Measurements from ENCODE around the gene ACAA2. TPM values are rescaled to one million over a fixed set of nuclear protein-coding genes. Genes with fewer than 3 reads are reported as not detected.

The ACAA2 gene
- total and polyA plus RNA-seq, 10 of the 15 experiments (the other 5 are each of a cell fraction or from before 2014, with no cell fraction given), result 43.1 to 134 (median 64.6) TPM

DNA sequence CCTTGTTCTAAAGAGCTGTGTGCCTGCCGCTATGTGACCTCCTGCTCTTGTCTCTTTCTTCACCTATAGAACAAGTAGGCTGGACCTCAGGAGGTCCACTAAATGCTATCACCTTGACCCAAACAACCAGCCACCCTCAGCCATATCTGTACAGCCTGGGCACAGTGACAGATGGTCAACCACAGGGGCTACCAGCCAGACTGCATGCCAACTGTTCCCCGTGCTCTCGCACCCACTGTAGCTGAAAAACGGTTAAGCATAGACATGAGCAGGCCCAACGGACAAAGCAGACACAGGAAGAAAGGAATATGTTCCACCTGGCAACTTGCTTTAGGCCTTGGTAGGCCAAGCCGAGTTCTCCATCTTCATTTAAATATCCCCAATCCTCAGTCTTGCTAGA is 43.2 kb upstream of the ACAA2 start (continued):
- no peak for TF ChIP-seq ZZZ3 (IDR thresholded peaks at IDR 0.05; ENCODE audit: control insufficient read depth, insufficient read length, low read depth)
- no peak for TF ChIP-seq IRF4 (IDR thresholded peaks at IDR 0.05; ENCODE audit: low read depth, low read length)
- no peak for TF ChIP-seq TCF12 (IDR thresholded peaks at IDR 0.05; ENCODE audit: low read depth, low read length)

DNA sequence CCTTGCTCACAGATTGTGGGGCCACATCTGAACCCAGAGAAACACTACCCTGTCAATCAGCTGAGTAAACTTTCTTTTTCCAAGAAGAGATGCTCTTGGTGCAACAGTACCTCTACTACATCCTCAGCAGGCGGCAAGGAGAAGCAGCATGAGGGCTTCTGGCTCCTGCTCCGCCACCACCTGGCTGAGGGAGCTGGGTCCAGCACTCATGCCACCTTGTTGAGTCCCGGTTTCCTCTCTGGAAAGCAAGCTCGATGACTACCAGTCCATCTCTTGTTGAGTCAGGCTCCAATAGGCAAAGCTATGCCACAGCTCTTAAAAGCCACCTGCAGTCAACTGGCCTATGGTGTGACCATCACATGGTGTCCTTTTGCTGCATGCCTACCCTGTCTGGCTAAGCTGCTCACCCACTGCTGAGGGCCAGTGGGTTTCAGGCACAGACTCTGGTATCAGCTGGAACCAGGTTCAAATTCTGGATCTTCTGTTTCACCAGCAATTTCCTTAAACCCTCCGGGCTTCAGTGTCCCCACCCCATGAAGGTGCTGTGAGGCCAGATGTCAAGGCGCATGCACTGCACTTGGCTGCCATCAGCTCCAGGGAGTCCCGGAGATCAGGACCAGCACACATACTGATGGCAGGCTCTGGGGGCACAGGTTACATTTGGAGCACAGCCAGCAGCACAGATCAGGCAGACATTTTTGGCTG is 42.5 kb upstream of the ACAA2 start:
- FAIRE-seq, result no peak
- RAD21 ChIA-PET (ENCODE audit: unreplicated experiment), result interaction anchor here (0.8 to 1.4 kb wide), 3 partner anchors 36 to 573 kb away, joined by 3 to 5 read pairs (median 4); no protein-coding TSS in a partner anchor
- no peak overlapping the region for H3K4me2 ChIP-seq (ENCODE audit: control insufficient read depth, insufficient read depth)
- no peak overlapping the region for H3K4me3 ChIP-seq
- intact Hi-C loops (cut with micrococcal nuclease; ENCODE audit: unreplicated experiment), result loop anchor here (5.0 kb wide), 2 partner anchors 69 to 1179 kb away; no protein-coding TSS in a partner anchor
- BruUV-seq (replicated peaks), result no TSS peak
- CTCF ChIA-PET, result interaction anchor here (1.2 to 10.0 kb wide), 4 partner anchors 9 to 406 kb away, joined by 3 to 177 read pairs (median 4); no protein-coding TSS in a partner anchor
- no peak for TF ChIP-seq RCOR1 (conservative IDR thresholded peaks at IDR 0.05; ENCODE audit: low read depth, low read length)
- TF ChIP-seq KAT2A (conservative IDR thresholded peaks at IDR 0.05; ENCODE audit: control insufficient read depth, low read depth, low read length), result no peak
- TF ChIP-seq BMI1 (IDR thresholded peaks at IDR 0.05; ENCODE audit: borderline replicate concordance), result no peak
- TF ChIP-seq, protein P1, sequence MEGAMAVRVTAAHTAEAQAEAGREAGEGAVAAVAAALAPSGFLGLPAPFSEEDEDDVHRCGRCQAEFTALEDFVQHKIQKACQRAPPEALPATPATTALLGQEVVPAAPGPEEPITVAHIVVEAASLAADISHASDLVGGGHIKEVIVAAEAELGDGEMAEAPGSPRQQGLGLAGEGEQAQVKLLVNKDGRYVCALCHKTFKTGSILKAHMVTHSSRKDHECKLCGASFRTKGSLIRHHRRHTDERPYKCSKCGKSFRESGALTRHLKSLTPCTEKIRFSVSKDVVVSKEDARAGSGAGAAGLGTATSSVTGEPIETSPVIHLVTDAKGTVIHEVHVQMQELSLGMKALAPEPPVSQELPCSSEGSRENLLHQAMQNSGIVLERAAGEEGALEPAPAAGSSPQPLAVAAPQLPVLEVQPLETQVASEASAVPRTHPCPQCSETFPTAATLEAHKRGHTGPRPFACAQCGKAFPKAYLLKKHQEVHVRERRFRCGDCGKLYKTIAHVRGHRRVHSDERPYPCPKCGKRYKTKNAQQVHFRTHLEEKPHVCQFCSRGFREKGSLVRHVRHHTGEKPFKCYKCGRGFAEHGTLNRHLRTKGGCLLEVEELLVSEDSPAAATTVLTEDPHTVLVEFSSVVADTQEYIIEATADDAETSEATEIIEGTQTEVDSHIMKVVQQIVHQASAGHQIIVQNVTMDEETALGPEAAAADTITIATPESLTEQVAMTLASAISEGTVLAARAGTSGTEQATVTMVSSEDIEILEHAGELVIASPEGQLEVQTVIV (IDR thresholded peaks at IDR 0.05; ENCODE audit: borderline replicate concordance, partially characterized antibody), result no peak
- TF ChIP-seq EP300 (IDR thresholded peaks at IDR 0.05; ENCODE audit: borderline replicate concordance in 1 of 2, control insufficient read depth in 1 of 2, low read depth in 2 of 2, low read length in 2 of 2), result no peak
- TF ChIP-seq RB1 (IDR thresholded peaks at IDR 0.05; ENCODE audit: borderline replicate concordance), result no peak
- no peak for TF ChIP-seq LARP7 (IDR thresholded peaks at IDR 0.05)
- TF ChIP-seq NFIC (IDR thresholded peaks at IDR 0.05; ENCODE audit: low read depth, low read length), result no peak
- TF ChIP-seq TCF12 (IDR thresholded peaks at IDR 0.05; ENCODE audit: low read depth, low read length), result no peak
- TF ChIP-seq, protein P2, sequence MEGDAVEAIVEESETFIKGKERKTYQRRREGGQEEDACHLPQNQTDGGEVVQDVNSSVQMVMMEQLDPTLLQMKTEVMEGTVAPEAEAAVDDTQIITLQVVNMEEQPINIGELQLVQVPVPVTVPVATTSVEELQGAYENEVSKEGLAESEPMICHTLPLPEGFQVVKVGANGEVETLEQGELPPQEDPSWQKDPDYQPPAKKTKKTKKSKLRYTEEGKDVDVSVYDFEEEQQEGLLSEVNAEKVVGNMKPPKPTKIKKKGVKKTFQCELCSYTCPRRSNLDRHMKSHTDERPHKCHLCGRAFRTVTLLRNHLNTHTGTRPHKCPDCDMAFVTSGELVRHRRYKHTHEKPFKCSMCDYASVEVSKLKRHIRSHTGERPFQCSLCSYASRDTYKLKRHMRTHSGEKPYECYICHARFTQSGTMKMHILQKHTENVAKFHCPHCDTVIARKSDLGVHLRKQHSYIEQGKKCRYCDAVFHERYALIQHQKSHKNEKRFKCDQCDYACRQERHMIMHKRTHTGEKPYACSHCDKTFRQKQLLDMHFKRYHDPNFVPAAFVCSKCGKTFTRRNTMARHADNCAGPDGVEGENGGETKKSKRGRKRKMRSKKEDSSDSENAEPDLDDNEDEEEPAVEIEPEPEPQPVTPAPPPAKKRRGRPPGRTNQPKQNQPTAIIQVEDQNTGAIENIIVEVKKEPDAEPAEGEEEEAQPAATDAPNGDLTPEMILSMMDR (IDR thresholded peaks at IDR 0.05 in 2 of 3, conservative IDR thresholded peaks at IDR 0.05 in 1 of 3; ENCODE audit: control insufficient read depth in 2 of 3, extremely low read depth in 1 of 3, insufficient read depth in 1 of 3, low read depth in 3 of 3, low read length in 3 of 3), result no peak
- no peak for TF ChIP-seq NFXL1 (IDR thresholded peaks at IDR 0.05; ENCODE audit: borderline replicate concordance)
- TF ChIP-seq CBFB (IDR thresholded peaks at IDR 0.05; ENCODE audit: low read depth), result no peak
- no peak for TF ChIP-seq ZNF384 (IDR thresholded peaks at IDR 0.05; ENCODE audit: borderline replicate concordance, low read depth, low read length)
- H3K27ac ChIP-seq (ENCODE audit: control insufficient read depth, insufficient read depth), result no peak overlapping the region
- SMC1A ChIA-PET (ENCODE audit: uncharacterized antibody, unreplicated experiment), result interaction anchor here (0.9 to 8.7 kb wide), 3 partner anchors 44 to 346 kb away, joined by 3 to 63 read pairs (median 3); no protein-coding TSS in a partner anchor
- H4K20me1 ChIP-seq (ENCODE audit: control insufficient read depth, insufficient read depth), result no peaks in the 10 kb centered on the region
- no peaks in the 10 kb centered on the region for H3K36me3 ChIP-seq (ENCODE audit: control insufficient read depth in 2 of 2, insufficient read depth in 2 of 2, low read length in 1 of 2)
- DNase-seq (ENCODE audit: low read depth, low spot score), result no peak
- H3K4me1 ChIP-seq (ENCODE audit: control insufficient read depth, insufficient read depth, low read length), result no peaks in the 10 kb centered on the region
- POLR2A ChIA-PET, result no interaction called here
- H3K27me3 ChIP-seq (replicated peaks in 1 of 2; ENCODE audit: control insufficient read depth in 2 of 2, insufficient read depth in 2 of 2, low read length in 1 of 2), result no peaks in the 10 kb centered on the region
- H3K79me2 ChIP-seq (ENCODE audit: control insufficient read depth, insufficient read depth, low read length), result no peaks in the 10 kb centered on the region
- H2AFZ ChIP-seq (ENCODE audit: control insufficient read depth, low read depth, low read length), result no peak overlapping the region
- 22% methylated on average over 7 of the region's 7 CpGs for WGBS (ENCODE audit: insufficient coverage, insufficient replicate concordance, low lambda C conversion rate, missing lambda C conversion rate)
- H3K9ac ChIP-seq (ENCODE audit: control insufficient read depth, insufficient read depth, low read length), result no peak overlapping the region
- H3K9me3 ChIP-seq (replicated peaks; ENCODE audit: control insufficient read depth, insufficient read depth, low read length), result no peaks in the 10 kb centered on the region
- in situ Hi-C loops (cut with MboI), result loop anchor here (5.0 kb wide), 3 partner anchors 299 to 1179 kb away; no protein-coding TSS in a partner anchor
- ATAC-seq, result no peak
